Measurements from ENCODE around the gene TNFAIP8.

Gene TNFAIP8

GRCh38 chr5:119393746-119394145 is 37.9 kb downstream of the TNFAIP8 start:
- TF ChIP-seq CTCF (IDR thresholded peaks at IDR 0.05; ENCODE audit: low read depth, low read length): no peak
- DNase-seq (ENCODE audit: extremely low read depth, low read depth): no peak

- TF ChIP-seq CTCF (IDR thresholded peaks at IDR 0.05; ENCODE audit: low read depth, low read length): no peak
- DNase-seq (ENCODE audit: extremely low read depth, low read depth): no peak
Observed at GRCh38 chr5:119395080-119395836, 39.4 kb downstream of the TNFAIP8 start.

- DNase-seq (ENCODE audit: extremely low read depth, low read depth): no peak
- no peak for TF ChIP-seq CTCF (IDR thresholded peaks at IDR 0.05; ENCODE audit: low read depth, low read length)
Observed at GRCh38 chr5:119396030-119396664, 40.3 kb downstream of the TNFAIP8 start.

- no peak for TF ChIP-seq CTCF (IDR thresholded peaks at IDR 0.05; ENCODE audit: low read depth, low read length)
- DNase-seq (ENCODE audit: extremely low read depth, low read depth): no peak
Observed at GRCh38 chr5:119397518-119398380, 41.9 kb downstream of the TNFAIP8 start.

GRCh38 chr5:119398727-119399466 is 43.1 kb downstream of the TNFAIP8 start:
- TF ChIP-seq CTCF (IDR thresholded peaks at IDR 0.05; ENCODE audit: low read depth, low read length): no peak
- DNase-seq (ENCODE audit: extremely low read depth, low read depth): no peak

- no peak for DNase-seq (ENCODE audit: extremely low read depth, low read depth)
Observed at GRCh38 chr5:119400245-119400644, 44.4 kb downstream of the TNFAIP8 start.

More at GRCh38 chr5:119400245-119400644, 44.4 kb downstream of the TNFAIP8 start:
- no peak for TF ChIP-seq CTCF (IDR thresholded peaks at IDR 0.05; ENCODE audit: low read depth, low read length)

Data from AG09319 (cell line).